Esophagus muscularis mucosa (tissue), 4 donors: ENCODE measurements around the gene DDR2. TPM values are rescaled to one million over a fixed set of nuclear protein-coding genes. Genes with fewer than 3 reads are reported as not detected.

Experiments
- DNase-seq: peaks from one replicate; pipeline ENCODE4 v3.0.0-alpha.2; 2017; ENCODE audit errors: extremely low spot score
- H3K27ac ChIP-seq, 4 donors: fragments of 200-600 bp; sonication (generic); replicated peaks in 1 of 4; 1 replicate in 3 of 4; 2 replicates in 1 of 4; pipeline ENCODE4 v1.5.1; 2016 to 2019; ENCODE audit warnings: mild to moderate bottlenecking in 1 of 4
- H3K27me3 ChIP-seq, 4 donors: fragments of 200-600 bp; sonication (generic); one replicate each; pipeline versions ENCODE4 v1.5.1 to v1.6.0; 2016 to 2019
- H3K36me3 ChIP-seq, 4 donors: fragments of 200-600 bp; sonication (generic); one replicate each; pipeline ENCODE4 v1.5.1; 2016 to 2019
- H3K4me1 ChIP-seq, 4 donors: fragments of 200-600 bp; sonication (generic); one replicate each; pipeline ENCODE4 v1.5.1; 2016 to 2019
- H3K4me3 ChIP-seq, 4 donors: fragments of 200-600 bp; sonication (generic); 1 replicate in 2 of 4; 2 replicates in 2 of 4; pipeline ENCODE4 v1.5.1; 2016 to 2019; ENCODE audit warnings: mild to moderate bottlenecking in 4 of 4, moderate library complexity in 1 of 4
- H3K9me3 ChIP-seq, 4 donors: fragments of 200-600 bp; sonication (generic); 1 replicate in 3 of 4; 2 replicates in 1 of 4; pipeline ENCODE4 v1.5.1; 2016 to 2019
- EP300 ChIP-seq: sonication (generic); formaldehyde crosslinking; IDR thresholded peaks from one replicate; pipeline ENCODE4 v1.6.1; 2017; ENCODE audit warnings: antibody characterized with exemption
- POLR2A ChIP-seq: fragments of 450-650 bp; IDR thresholded peaks from one replicate; pipeline ENCODE4 v1.6.1; 2017; ENCODE audit warnings: antibody characterized with exemption, moderate library complexity, mild to moderate bottlenecking, low read depth
- POLR2AphosphoS5 ChIP-seq, 2 donors: sonication (generic); formaldehyde crosslinking; IDR thresholded peaks; one replicate each; pipeline ENCODE4 v1.6.1; 2017; ENCODE audit warnings: antibody characterized with exemption in 2 of 2
- WGBS: methylation state at CpG from one replicate; pipeline ENCODE4 v1.1.5; 2018; 5-methylcytosine and 5-hydroxymethylcytosine counted together
- intact Hi-C: fragments of 100-400 bp; cut with DNase I; formaldehyde crosslinking; loops from one replicate; pipeline ENCODE4 v1.15.1; 2023
- total RNA-seq, 4 donors: library from RNA; depleted of rRNA; stranded (reverse); fragments of >200 nt; gene quantifications; one replicate each; pipeline versions ENCODE4 v1.1.0 to v1.2.1, GENCODE V29; 2016
- TF ChIP-seq, protein P1 (sequence below), 3 experiments: fragments of 200-600 bp in 2 of 3; fragments of 450-650 bp in 1 of 3; sonication (generic) in 2 of 3; IDR thresholded peaks; one replicate each; pipeline ENCODE4 v1.5.1; 2017 to 2019; ENCODE audit warnings: antibody characterized with exemption in 3 of 3, mild to moderate bottlenecking in 2 of 3, moderate library complexity in 1 of 3

Gene DDR2
- total RNA-seq, 4 donors from 2014 or later, result 143 to 194 (median 175) TPM

DNA sequence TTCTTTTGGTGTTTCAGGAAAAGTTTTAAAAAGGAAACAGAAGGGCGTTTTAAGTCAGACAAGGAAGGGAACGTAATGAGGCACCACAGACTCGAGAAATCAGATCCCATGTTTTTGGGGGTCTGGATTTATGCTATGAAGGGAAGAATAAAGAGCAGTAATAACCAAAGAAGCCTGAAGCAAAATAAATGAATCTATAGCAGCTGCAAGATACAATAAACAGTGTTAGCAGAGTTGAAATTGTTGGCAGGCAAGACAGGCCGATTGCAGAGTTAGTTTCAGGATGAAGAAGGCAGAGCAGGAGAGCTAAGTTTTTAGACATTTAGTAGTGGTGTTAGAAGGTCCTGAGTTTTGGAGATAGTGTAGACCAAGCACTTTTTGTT lies 425 bp downstream of the DDR2 start:
- Histone ChIP-seq H3K9me3 (no peaks in the 10 kb centered on the region), H3K27me3 (no peaks in the 10 kb centered on the region), H3K27ac (peak overlapping the region; percentile 89 to 90 (median 90)), H3K4me3 (peak overlapping the region; percentile 57 to 69 (median 58)), H3K36me3 (no peaks in the 10 kb centered on the region), H3K4me1 (peaks cover 23 to 76% (median 69%) of the 10 kb centered on the region in 4 donors)
- DNase-seq, result no peak
- intact Hi-C loops, result loop anchor here (5.0 kb wide), 1 partner anchor 45 kb away; no protein-coding TSS in a partner anchor
- TF ChIP-seq POLR2AphosphoS5 (IDR thresholded peaks at IDR 0.05) (no peak), POLR2A (no peak), EP300 (no peak)
- TF ChIP-seq, protein P1, sequence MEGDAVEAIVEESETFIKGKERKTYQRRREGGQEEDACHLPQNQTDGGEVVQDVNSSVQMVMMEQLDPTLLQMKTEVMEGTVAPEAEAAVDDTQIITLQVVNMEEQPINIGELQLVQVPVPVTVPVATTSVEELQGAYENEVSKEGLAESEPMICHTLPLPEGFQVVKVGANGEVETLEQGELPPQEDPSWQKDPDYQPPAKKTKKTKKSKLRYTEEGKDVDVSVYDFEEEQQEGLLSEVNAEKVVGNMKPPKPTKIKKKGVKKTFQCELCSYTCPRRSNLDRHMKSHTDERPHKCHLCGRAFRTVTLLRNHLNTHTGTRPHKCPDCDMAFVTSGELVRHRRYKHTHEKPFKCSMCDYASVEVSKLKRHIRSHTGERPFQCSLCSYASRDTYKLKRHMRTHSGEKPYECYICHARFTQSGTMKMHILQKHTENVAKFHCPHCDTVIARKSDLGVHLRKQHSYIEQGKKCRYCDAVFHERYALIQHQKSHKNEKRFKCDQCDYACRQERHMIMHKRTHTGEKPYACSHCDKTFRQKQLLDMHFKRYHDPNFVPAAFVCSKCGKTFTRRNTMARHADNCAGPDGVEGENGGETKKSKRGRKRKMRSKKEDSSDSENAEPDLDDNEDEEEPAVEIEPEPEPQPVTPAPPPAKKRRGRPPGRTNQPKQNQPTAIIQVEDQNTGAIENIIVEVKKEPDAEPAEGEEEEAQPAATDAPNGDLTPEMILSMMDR (IDR thresholded peaks at IDR 0.05), result no peak
- 13% methylated on average over 4 of the region's 4 CpGs for WGBS

DNA sequence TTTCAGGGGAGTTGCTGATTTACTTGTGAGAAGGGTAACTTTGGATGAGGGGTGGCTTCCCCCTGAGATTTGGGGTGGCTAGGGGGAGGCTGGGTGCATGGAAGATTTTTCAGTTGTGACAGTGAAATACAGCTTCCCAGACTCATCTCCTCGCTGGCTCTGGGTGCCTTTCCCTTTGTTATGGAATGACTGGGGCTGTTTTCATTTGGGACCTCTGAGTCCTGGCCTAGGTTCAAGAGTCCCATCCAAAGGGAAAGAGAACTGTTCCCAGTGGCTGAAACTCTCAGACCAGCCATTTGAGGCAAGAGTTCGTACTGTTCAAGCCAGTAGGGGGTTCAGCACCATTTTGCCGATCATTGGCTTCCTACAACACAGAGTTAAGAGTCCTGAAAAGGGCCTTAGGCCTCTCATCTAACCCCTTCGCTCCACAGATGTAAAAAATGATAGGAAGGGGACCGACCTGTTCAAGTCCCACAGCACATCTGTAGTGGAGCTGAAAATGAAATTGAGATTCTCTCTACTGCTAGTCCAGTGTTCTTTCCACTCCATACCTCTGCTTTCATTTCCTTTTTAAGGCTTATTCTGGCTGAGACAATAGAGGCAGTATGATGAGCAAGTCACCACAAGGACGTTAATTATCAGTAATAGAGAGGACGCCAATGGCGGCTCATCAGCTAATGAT lies 958 bp downstream of the DDR2 start:
- H3K4me1 ChIP-seq, result peaks cover 23 to 81% (median 74%) of the 10 kb centered on the region in 4 donors
- TF ChIP-seq POLR2A, result no peak
- TF ChIP-seq POLR2AphosphoS5 (IDR thresholded peaks at IDR 0.05), result peak; percentile 5 to 35
- TF ChIP-seq EP300, result no peak
- 27% methylated on average over 8 of the region's 8 CpGs for WGBS
- peak overlapping the region; percentile 57 to 69 (median 58) for H3K4me3 ChIP-seq
- no peak for DNase-seq
- no peaks in the 10 kb centered on the region for H3K9me3 ChIP-seq
- no peaks in the 10 kb centered on the region for H3K36me3 ChIP-seq
- peak overlapping the region; percentile 89 to 90 (median 90) for H3K27ac ChIP-seq
- no peaks in the 10 kb centered on the region for H3K27me3 ChIP-seq
- intact Hi-C loops, result loop anchor here (5.0 kb wide), 1 partner anchor 44 kb away; no protein-coding TSS in a partner anchor

DNA sequence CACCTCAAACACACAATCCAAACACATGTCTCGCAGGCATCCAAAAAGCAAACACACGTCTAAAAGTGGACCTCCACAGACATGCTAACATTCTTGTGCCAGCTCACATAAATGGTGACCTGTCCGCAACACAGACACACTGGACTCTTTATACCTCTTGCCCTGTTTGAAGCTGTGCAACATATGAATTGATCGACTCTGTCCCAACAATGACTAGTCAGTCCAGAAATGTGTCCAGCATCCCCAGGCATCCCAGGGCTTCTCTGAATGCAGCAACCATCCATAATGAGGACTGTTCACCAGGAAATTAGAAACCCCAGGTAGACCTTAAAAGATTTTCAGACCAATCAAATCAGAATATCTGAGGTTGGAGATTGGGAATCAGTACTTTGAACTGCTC lies 3.2 kb downstream of the DDR2 start:
- Histone ChIP-seq H3K27ac (peak overlapping the region; percentile 89 to 90 (median 90)), H3K27me3 (no peaks in the 10 kb centered on the region), H3K9me3 (no peaks in the 10 kb centered on the region), H3K4me3 (peak overlapping the region; percentile 57 to 69 (median 58)), H3K36me3 (no peaks in the 10 kb centered on the region), H3K4me1 (peaks cover 17 to 65% (median 60%) of the 10 kb centered on the region in 4 donors)
- WGBS, result 41% methylated on average over 4 of the region's 4 CpGs
- intact Hi-C loops, result no loop called here
- DNase-seq, result no peak
- TF ChIP-seq POLR2A (no peak), EP300 (no peak), POLR2AphosphoS5 (IDR thresholded peaks at IDR 0.05) (peak in 1 of 2 donors; percentile 14)
- TF ChIP-seq, protein P1 (IDR thresholded peaks at IDR 0.05), result no peak

DNA sequence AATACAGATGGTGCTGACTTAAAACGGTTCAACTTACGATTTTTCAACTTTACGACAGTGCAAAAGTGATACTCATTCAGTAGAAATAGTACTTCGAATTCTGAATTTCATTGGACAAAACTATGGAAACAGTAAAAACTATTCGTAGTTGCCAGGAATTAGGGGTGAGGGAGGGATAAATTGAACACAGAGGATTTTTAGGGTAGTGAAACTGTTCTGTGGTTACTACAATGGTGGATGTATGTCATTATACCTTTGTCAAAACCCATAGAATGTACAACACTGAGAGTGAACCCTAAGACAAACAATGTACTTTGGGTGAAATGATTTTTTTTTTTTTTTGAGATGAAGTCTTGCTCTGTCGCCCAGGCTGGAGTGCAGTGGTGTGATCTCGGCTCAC lies 7.5 kb downstream of the DDR2 start:
- intact Hi-C loops, result no loop called here
- no peak overlapping the region for H3K4me3 ChIP-seq
- no peak for DNase-seq
- WGBS, result 93% methylated on average over 7 of the region's 7 CpGs
- no peak for TF ChIP-seq POLR2A
- TF ChIP-seq, protein P1 (IDR thresholded peaks at IDR 0.05), result no peak
- TF ChIP-seq EP300, result no peak
- TF ChIP-seq POLR2AphosphoS5 (IDR thresholded peaks at IDR 0.05), result no peak
- peaks cover 4 to 62% (median 60%) of the 10 kb centered on the region in 4 donors for H3K4me1 ChIP-seq
- H3K27ac ChIP-seq, result no peak overlapping the region
- H3K9me3 ChIP-seq, result no peaks in the 10 kb centered on the region
- no peaks in the 10 kb centered on the region for H3K36me3 ChIP-seq
- H3K27me3 ChIP-seq, result no peaks in the 10 kb centered on the region

DNA sequence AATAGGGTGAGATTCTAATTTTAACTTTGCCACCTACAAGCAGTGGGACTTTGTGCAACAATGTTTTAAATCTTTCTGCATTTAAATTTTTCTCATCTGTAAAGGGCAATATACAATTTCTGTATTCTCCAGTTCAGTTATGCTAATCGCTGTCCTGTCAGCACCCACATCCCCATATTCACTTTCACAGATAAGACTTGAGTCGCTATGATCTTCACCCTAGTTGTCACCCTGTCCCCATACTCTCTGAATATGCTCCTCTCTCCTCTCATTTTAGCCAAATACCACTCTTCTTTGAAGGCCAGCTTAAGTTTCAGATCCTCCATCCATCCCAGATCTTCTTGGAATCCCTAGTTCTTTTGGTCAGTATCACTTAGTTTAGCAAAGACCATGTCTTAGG lies 8.8 kb downstream of the DDR2 start:
- Histone ChIP-seq H3K4me1 (peaks cover 3 to 62% (median 59%) of the 10 kb centered on the region in 4 donors), H3K9me3 (no peaks in the 10 kb centered on the region), H3K27me3 (no peaks in the 10 kb centered on the region), H3K27ac (no peak overlapping the region), H3K4me3 (no peak overlapping the region), H3K36me3 (no peaks in the 10 kb centered on the region)
- no peak for DNase-seq
- 89% methylated on average over 2 of the region's 2 CpGs for WGBS
- intact Hi-C loops, result no loop called here
- TF ChIP-seq, protein P1 (IDR thresholded peaks at IDR 0.05), result no peak
- TF ChIP-seq POLR2A, result no peak
